Suppressor macrophage treated with lipopolysaccharide for 1 hour (primary cell): Measurements from ENCODE around the gene AGRN.
"Not testable (repeated sequence)": the region's sequence is repeated elsewhere in the genome, so short reads cannot be mapped to it uniquely, and the experiment has no call there.

Source experiments
- DNase-seq, 3 donors: peaks; one replicate each; pipeline ENCODE4 v3.0.0-alpha.2; 2020 to 2022

AGRN gene

GRCh38 chr1:1020000-1020404 lies at the start of gene AGRN:
TSS of gene AGRN (plus strand) at chr1:1020120. CDS start at chr1:1020173, 53 bp downstream.
- peak in 2 of 3 donors; percentile 55 to 62 for DNase-seq

- no peak for DNase-seq
These were observed 49.5 kb upstream of the AGRN start for GRCh38 chr1:970242-970972.

- DNase-seq: no peak
These were observed 48.8 kb upstream of the AGRN start for GRCh38 chr1:970973-971730.

DNA sequence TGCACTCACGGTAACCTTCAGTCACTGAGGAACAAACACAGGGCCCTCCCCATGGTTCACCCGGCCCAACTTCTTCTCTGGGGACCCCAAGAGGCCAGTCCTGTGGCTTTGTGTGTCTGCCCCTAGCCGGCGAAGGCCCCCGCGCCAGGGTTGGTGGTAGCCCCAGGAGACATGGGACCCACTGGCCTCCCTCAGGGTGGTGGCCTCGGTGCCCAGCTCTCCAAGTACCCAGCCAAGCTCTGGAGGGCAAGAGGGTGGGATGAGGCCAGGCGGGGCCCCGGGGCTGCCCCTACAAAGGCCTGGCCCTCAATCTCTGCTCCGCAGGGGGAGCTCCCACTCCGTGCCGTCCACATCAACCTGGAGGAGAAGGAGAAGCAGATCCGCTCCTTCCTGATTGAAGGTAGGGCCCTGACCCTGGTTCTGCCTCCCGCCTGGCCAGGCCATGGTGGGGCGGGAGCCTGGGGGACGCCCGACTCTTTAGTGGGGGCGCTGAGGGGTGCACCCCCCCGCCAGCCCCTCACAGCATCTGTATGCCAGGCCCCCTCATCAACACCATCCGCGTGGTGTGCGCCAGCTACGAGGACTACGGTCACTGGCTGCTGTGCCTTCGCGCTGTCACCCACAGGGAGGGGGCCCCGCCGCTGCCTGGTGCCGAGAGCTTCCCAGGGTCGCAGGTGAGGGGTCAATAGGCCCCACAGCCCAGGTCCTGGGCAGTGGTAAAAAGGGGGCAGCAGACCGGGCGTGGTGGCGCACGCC lies 48.0 kb upstream of the AGRN start:
- no peak for DNase-seq

DNA sequence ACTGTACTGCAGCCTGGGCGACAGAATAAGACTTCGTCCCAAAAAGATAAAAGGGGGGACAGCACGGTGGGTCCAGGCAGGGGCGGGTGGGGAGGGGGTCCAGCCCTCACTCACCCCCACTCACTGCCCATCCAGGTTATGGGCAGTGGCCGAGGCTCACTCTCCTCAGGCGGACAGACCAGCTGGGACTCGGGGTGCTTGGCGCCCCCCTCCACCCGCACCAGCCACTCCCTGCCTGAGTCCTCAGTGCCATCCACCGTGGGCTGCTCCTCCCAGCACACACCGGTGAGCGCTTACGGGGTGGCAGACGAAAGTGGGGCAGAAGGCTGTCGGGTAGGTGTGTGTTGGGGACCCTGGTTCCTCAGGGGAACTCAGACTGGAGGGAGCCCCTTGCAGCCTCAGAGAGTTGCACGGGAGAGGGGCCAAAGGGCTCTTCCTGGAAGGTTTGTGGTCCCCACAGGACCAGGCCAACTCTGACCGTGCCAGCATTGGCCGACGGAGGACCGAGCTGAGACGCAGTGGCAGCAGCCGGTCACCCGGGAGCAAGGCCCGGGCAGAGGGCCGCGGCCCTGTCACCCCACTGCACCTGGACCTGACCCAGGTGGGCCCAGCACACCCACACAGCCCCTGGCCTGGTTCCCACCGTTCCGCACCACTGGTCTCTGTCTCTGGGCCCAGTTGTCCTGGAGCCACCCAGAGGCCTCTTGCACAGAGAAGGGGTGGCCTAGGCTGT lies 47.0 kb upstream of the AGRN start:
- no peak for DNase-seq

DNA sequence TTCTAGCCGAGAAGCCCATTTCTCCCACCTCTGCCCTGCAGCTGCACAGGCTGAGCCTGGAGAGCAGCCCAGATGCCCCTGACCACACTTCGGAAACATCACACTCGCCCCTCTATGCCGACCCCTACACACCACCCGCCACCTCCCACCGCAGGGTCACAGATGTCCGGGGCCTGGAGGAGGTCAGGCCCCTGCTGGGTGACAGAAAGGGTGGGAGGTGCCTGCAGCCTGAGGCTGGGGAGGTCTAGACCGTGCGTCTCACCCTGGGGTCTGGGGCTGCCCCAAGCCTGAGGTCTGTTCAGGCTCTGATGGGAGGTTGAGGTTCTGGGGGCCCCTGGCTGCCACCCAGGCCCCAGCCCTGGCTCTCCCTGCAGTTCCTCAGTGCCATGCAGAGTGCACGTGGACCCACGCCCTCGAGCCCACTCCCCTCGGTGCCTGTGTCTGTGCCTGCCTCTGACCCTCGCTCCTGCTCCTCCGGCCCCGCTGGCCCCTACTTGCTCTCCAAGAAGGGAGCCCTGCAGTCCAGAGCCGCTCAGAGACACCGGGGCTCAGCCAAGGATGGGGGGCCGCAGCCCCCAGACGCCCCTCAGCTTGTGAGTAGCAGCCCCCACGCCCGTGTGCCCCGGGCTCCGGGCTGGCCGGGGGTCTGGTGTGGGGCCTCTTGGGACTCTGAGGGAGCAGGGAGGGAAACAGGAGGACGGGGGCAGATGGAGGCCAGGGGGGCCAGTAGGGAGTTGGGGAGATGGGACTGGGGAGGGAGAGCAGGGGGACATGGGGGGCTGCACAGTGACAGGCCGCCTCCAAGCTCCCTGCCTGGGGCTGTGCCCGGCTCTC lies 46.2 kb upstream of the AGRN start:
- DNase-seq: no peak

DNA sequence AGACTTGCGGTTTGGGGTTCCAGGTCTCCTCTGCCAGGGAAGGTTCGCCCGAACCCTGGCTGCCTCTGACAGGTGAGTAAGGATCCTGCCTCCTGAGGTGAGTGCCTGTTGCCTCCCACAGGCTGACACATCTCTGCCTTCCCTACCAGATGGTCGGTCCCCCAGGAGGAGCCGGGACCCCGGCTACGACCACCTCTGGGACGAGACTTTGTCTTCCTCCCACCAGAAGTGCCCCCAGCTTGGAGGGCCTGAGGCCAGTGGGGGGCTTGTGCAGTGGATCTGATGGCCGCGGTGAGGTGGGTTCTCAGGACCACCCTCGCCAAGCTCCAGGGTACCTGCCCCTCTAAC lies 45.7 kb upstream of the AGRN start:
- no peak for DNase-seq

GRCh38 chr1:974687-975328 lies 45.1 kb upstream of the AGRN start:
- no peak for DNase-seq

- DNase-seq: no peak
These were observed 44.6 kb upstream of the AGRN start for GRCh38 chr1:975365-975764.

DNA sequence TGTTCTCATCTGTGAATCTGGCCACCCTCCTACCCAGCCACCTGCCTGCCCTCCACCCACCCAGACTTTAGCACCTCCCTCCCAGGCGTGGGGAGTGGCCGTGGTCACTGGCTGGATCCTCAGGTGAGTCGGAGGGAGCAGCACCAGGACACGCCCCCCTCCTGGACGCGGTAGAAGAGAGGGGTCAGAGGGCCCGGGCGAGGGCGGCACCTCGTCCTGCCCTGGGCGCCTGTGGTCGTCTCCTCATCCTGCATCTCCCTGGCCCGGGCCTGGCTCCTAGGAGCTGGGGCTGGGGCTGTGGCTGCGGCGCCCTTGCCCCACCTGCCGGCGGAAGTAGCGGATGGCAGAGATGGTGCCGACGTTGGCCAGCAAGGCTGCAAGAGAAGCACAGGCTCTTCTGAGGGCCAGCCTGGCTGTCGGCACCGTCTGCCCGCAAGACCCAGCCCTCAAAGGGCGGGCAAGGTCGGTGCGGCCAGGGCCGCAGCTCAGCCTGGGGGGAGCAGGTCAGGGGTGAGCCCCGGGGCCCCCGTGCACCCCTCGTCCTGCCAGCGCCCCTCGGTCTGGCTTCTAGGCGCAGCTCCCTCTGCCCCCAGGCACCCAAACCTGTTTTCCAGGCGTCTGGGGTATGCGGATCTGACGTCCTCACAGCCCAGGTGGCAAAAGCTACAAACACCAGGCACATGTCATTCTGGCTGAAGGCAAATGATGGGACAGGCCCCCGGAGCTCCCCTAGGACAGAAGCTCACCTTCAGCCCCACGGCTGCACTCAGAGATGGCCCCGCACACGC lies 43.8 kb upstream of the AGRN start:
- DNase-seq: peak; percentile 67 to 84 (median 74)

- not testable (repeated sequence) for DNase-seq
These were observed 43.1 kb upstream of the AGRN start for GRCh38 chr1:976791-977190.

DNA sequence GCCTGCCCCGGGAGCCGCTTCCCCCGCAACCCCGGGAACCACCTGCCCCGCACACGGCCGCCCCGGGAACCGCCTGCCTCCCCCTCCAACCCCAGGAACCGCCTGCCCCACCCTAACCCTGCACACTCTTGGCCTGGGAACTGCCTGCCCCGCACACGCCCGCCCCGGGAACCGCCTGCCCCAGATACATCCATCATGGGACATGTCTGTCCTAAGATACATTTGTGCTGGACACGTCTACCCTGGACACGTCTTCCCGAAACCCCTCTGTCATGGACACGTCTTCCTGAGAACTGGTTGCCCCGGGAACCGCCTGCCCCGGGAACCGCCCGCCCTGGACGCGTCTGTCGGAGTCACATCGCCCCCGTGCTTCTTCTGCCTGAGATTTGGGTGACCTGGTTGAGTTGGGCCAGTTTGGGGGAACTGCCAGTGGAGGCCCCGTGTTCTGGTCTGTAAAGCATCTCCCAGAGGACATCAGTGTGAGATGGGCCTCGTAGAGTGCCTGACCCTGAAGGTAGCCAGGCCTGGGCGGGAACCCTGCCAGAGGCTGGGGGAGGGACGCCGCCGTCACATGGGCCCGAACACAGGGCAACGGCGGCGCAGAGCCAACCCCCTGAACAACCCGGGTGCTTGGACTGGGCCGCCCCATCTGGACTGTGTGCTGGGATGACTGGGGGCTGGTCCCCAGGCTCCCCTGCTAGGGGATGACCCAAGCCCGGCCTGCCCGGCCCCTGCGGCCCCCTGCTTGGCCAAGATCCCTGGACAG lies 41.7 kb upstream of the AGRN start:
- no peak for DNase-seq

DNA sequence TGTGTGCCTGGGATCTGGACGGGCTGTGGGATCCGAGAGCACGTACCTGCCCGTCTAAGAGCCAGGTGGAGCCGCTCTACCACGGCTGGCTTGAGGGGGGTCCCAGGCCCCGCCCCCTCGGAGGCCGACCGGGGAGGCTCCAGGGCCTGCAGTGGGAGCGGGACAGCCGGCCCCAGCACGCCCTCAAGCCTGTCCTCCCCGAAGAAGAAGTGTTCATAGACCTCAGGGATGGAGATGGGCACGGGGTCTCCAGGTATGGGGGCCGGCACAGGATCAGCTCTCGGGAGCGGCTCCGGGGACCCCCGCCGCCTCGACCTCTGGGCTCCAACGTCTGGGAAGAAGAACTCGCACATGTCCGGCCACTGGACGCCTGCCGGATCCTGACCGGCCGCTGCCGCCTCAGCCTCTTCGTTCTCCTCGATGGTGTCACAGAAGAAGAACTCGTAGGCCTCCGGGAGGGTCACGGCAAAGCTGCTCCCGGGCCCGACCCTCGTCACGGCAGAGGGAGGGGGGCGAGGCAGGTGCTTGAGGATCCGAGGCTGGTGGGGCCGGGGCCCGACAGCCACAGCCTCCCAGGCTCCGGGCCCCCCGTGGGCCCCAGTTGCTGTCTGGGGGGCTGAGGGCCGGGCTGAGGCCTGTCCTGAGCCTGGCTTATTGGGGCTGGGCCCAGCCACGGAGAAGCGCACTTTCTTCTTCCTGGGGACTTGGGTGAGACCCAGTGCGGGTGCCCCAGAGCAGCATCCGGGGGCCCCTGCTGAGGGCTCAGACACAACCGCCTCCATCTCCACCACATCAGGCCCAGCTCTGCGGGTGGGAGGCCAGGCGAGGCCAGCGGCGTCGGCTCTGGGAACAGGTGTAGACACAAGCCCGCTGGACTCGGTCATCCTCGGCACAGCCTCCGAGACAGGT lies 40.8 kb upstream of the AGRN start:
- no peak for DNase-seq

DNA sequence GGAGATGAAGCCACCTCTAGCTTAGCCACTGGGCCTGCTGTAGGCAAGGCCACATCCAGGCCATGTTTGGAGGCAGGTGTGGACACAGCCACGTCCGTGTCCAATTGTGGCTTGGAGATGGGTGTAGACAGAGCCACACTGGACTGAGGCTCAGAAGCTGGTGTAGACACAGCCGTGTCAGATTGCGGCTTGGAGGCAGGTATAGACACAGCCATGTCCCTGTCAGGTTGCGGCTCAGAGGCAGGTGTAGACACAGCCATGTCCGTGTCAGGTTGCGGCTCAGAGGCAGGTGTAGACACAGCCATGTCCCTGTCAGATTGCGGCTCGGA lies 40.2 kb upstream of the AGRN start:
- no peak for DNase-seq

- DNase-seq: no peak
These were observed 39.8 kb upstream of the AGRN start for GRCh38 chr1:980137-980571.

- DNase-seq: no peak
These were observed 39.1 kb upstream of the AGRN start for GRCh38 chr1:980602-981395.

GRCh38 chr1:981491-981954 lies 38.4 kb upstream of the AGRN start:
- DNase-seq: no peak
